GM12878 (cell line): Measurements from ENCODE around the gene OXER1. TPM values are rescaled to one million over a fixed set of nuclear protein-coding genes. Genes with fewer than 3 reads are reported as not detected.
A peak's percentile ranks its signal among the peaks of the same experiment; 100 is the strongest.

Source experiments
- CREB1 ChIP-seq: IDR thresholded peaks from 2 replicates; pipeline ENCODE4 v1.6.1; 2012; ENCODE audit warnings: low read depth, mild to moderate bottlenecking, inconsistent platforms
- ESRRA ChIP-seq: IDR thresholded peaks from 2 replicates; pipeline ENCODE4 v1.6.1; 2012; ENCODE audit warnings: mild to moderate bottlenecking, low read length, improper control_type of control experiment
- ETV6 ChIP-seq, 2 experiments: fragments of 450-650 bp in 1 of 2; IDR thresholded peaks in 1 of 2; conservative IDR thresholded peaks in 1 of 2; 2 replicates each; pipeline ENCODE4 v1.6.1; 2014; ENCODE audit warnings: antibody characterized with exemption in 1 of 2, borderline replicate concordance in 1 of 2, low read depth in 1 of 2, mild to moderate bottlenecking in 1 of 2, moderate library complexity in 1 of 2
- GABPA ChIP-seq: IDR thresholded peaks from 2 replicates; pipeline ENCODE4 v1.6.1; 2014; ENCODE audit warnings: antibody characterized with exemption, low read depth, mild to moderate bottlenecking, inconsistent platforms
- GATAD2B ChIP-seq: fragments of 450-650 bp; conservative IDR thresholded peaks from 2 replicates; pipeline ENCODE4 v1.6.1; 2017; ENCODE audit warnings: low read depth, mild to moderate bottlenecking, moderate library complexity
- HDAC6 ChIP-seq: fragments of 200-600 bp; sonication (generic); IDR thresholded peaks from one replicate; pipeline ENCODE4 v1.8.0; 2017; ENCODE audit warnings: antibody characterized with exemption; ENCODE audit not compliant: unreplicated experiment
- IKZF1 ChIP-seq: fragments of 450-650 bp; conservative IDR thresholded peaks from 2 replicates; pipeline ENCODE4 v1.6.1; 2017; ENCODE audit warnings: antibody characterized with exemption, mild to moderate bottlenecking
- IKZF2 ChIP-seq, 2 experiments: fragments of 450-650 bp; IDR thresholded peaks; 2 replicates each; pipeline ENCODE4 v1.6.1; 2017; ENCODE audit warnings: mild to moderate bottlenecking in 2 of 2, moderate library complexity in 2 of 2
- KLF5 ChIP-seq: fragments of 450-650 bp; IDR thresholded peaks from 2 replicates; pipeline ENCODE4 v1.6.1; 2014; ENCODE audit warnings: mild to moderate bottlenecking; ENCODE audit not compliant: partially characterized antibody
- PAX5 ChIP-seq: IDR thresholded peaks from 2 replicates; pipeline ENCODE4 v1.6.1; 2011; ENCODE audit warnings: low read depth, low read length, borderline replicate concordance
- POLR2AphosphoS2 ChIP-seq: IDR thresholded peaks from 2 replicates; pipeline ENCODE4 v1.6.1; 2011; ENCODE audit warnings: low read depth, mild to moderate bottlenecking, low read length, improper control_type of control experiment, moderate library complexity
- POLR2AphosphoS5 ChIP-seq: IDR thresholded peaks from 2 replicates; pipeline ENCODE4 v1.6.1; 2011; ENCODE audit warnings: mild to moderate bottlenecking, low read length, inconsistent platforms
- RAD21 ChIP-seq: IDR thresholded peaks from 2 replicates; pipeline ENCODE4 v1.6.1; 2011; ENCODE audit warnings: mild to moderate bottlenecking, low read depth, low read length, moderate library complexity; ENCODE audit not compliant: insufficient read depth
- SIN3A ChIP-seq: IDR thresholded peaks from 2 replicates; pipeline ENCODE4 v1.6.1; 2012; ENCODE audit warnings: low read depth, low read length, improper control_type of control experiment
- SP1 ChIP-seq: IDR thresholded peaks from one replicate; pipeline ENCODE4 v1.6.1; 2011; ENCODE audit warnings: low read depth, low read length
- SREBF2 ChIP-seq: IDR thresholded peaks from 2 replicates; pipeline ENCODE4 v1.6.1; 2012; ENCODE audit warnings: mild to moderate bottlenecking, low read length
- SRF ChIP-seq, 2 experiments: IDR thresholded peaks; 2 replicates each; pipeline ENCODE4 v1.6.1; 2011; ENCODE audit warnings: low read depth in 2 of 2, low read length in 2 of 2, mild to moderate bottlenecking in 1 of 2, moderate library complexity in 1 of 2
- STAT3 ChIP-seq: IDR thresholded peaks from 2 replicates; pipeline ENCODE4 v1.6.1; 2011; ENCODE audit warnings: low read depth, low read length, improper control_type of control experiment
- ZNF217 ChIP-seq: fragments of 450-650 bp; IDR thresholded peaks from 2 replicates; pipeline ENCODE4 v1.6.1; 2017; ENCODE audit warnings: antibody characterized with exemption, mild to moderate bottlenecking
- polyA plus RNA-seq, 11 experiments: library from polyadenylated mRNA; depleted of rRNA in 4 of 11; unstranded in 6 of 11; stranded (reverse) in 5 of 11; fragments of >200 nt; fragmentation: Nextera tagmentation in 4 of 11; fragmentation: Illumina TruSeq in 1 of 11; extraction: Ambion mirVana in 4 of 11; extraction: Trizol in 1 of 11; gene quantifications; 1 replicate in 1 of 11; 2 replicates in 10 of 11; pipeline versions ENCODE4 v1.2.1 to v1.2.3, GENCODE V29; 2011 to 2016; ENCODE audit warnings: inconsistent platforms in 2 of 11, missing spikeins in 2 of 11, low read depth in 1 of 11
- total RNA-seq, 4 experiments: library from RNA; depleted of rRNA in 3 of 4; stranded (reverse); fragments of >200 nt in 3 of 4; fragmentation: Illumina TruSeq in 1 of 4; extraction: Trizol in 1 of 4; gene quantifications; 2 replicates each; pipeline versions ENCODE4 v1.2.1 to v1.2.3, GENCODE V29; 2013 to 2021
- TF ChIP-seq, protein P1 (sequence below), 3 experiments: IDR thresholded peaks in 2 of 3; conservative IDR thresholded peaks in 1 of 3; 2 replicates each; pipeline ENCODE4 v1.5.1; 2011; ENCODE audit warnings: low read depth in 3 of 3, low read length in 3 of 3, mild to moderate bottlenecking in 3 of 3, control low read depth in 2 of 3, moderate library complexity in 2 of 3, inconsistent platforms in 1 of 3, mixed read lengths in 1 of 3; ENCODE audit not compliant: control insufficient read depth in 2 of 3, insufficient read depth in 1 of 3; ENCODE audit errors: extremely low read depth in 1 of 3
- TF ChIP-seq, protein P2 (sequence below): fragments of 450-650 bp; IDR thresholded peaks from 2 replicates; pipeline ENCODE4 v1.6.1; 2014; ENCODE audit warnings: mild to moderate bottlenecking
- TF ChIP-seq, protein P3 (sequence below): fragments of 450-650 bp; IDR thresholded peaks from 2 replicates; pipeline ENCODE4 v1.6.1; 2016; ENCODE audit warnings: mild to moderate bottlenecking, moderate library complexity, borderline replicate concordance
- TF ChIP-seq, protein P4 (sequence below): IDR thresholded peaks from 2 replicates; pipeline ENCODE4 v1.6.1; 2011; ENCODE audit warnings: low read depth, mild to moderate bottlenecking, low read length, moderate library complexity, borderline replicate concordance; ENCODE audit errors: extremely low read depth

OXER1 gene
- total and polyA plus RNA-seq, 10 of the 15 experiments (the other 5 are each of a cell fraction or from before 2014, with no cell fraction given) = 0.11 to 8.6 (median 3.3) TPM

DNA sequence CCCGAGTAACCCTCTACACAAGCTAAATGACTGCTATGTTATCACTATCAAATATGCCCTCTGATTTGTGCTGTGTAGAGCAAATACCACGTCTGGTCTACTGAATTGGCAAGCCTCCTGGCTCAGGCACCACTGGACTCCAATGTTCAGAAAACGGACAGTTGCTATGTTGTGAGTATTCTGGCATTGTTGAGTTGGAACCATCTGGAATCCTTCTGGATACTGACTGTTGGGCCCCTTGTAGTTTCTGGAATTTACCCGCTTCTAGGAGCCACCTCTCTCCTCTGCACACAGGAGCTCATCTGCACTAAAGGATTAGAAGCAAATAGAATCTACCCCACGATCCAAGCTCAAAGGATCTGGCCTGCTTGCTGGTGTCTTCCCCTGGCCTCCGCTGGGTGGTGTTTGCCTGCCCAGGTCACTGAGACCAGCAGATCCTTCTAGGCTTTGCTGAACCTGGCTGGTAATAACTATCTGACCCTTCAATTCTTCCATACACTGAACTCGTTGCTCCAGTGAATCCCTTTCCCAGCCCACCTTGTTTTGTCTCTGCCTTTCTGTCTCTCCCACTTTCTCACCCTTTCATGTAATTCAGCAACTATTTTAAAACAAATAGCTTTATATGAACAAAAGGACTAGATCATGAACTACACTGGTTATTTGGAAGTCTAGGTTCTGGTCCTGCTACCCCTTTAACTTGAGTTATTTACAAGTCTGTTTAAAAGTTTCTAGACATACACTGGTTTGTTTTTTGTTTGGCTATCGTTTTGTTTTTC is 30.5 kb upstream of the OXER1 start (continued):
- TF ChIP-seq, protein P1, sequence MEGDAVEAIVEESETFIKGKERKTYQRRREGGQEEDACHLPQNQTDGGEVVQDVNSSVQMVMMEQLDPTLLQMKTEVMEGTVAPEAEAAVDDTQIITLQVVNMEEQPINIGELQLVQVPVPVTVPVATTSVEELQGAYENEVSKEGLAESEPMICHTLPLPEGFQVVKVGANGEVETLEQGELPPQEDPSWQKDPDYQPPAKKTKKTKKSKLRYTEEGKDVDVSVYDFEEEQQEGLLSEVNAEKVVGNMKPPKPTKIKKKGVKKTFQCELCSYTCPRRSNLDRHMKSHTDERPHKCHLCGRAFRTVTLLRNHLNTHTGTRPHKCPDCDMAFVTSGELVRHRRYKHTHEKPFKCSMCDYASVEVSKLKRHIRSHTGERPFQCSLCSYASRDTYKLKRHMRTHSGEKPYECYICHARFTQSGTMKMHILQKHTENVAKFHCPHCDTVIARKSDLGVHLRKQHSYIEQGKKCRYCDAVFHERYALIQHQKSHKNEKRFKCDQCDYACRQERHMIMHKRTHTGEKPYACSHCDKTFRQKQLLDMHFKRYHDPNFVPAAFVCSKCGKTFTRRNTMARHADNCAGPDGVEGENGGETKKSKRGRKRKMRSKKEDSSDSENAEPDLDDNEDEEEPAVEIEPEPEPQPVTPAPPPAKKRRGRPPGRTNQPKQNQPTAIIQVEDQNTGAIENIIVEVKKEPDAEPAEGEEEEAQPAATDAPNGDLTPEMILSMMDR (IDR thresholded peaks at IDR 0.05 in 2 of 3, conservative IDR thresholded peaks at IDR 0.05 in 1 of 3; ENCODE audit: control insufficient read depth in 2 of 3, extremely low read depth in 1 of 3, insufficient read depth in 1 of 3, low read depth in 3 of 3, low read length in 3 of 3) = peak; percentile 68 to 84 (median 72)
- TF ChIP-seq, protein P2, sequence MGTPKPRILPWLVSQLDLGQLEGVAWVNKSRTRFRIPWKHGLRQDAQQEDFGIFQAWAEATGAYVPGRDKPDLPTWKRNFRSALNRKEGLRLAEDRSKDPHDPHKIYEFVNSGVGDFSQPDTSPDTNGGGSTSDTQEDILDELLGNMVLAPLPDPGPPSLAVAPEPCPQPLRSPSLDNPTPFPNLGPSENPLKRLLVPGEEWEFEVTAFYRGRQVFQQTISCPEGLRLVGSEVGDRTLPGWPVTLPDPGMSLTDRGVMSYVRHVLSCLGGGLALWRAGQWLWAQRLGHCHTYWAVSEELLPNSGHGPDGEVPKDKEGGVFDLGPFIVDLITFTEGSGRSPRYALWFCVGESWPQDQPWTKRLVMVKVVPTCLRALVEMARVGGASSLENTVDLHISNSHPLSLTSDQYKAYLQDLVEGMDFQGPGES = no peak
- no peak; the same call in 1 of the 2 replicates for TF ChIP-seq IKZF1
- peak; percentile 72 for TF ChIP-seq POLR2AphosphoS5
- peak; percentile 34 to 36; a peak in 2 of 4 replicates for TF ChIP-seq IKZF2 (IDR thresholded peaks at IDR 0.05)
- TF ChIP-seq GATAD2B = 0 out of 2 replicates have a peak, but pooled peaks have one; percentile 31
- TF ChIP-seq ZNF217 = no peak
- no peak for TF ChIP-seq SREBF2
- TF ChIP-seq, protein P3, sequence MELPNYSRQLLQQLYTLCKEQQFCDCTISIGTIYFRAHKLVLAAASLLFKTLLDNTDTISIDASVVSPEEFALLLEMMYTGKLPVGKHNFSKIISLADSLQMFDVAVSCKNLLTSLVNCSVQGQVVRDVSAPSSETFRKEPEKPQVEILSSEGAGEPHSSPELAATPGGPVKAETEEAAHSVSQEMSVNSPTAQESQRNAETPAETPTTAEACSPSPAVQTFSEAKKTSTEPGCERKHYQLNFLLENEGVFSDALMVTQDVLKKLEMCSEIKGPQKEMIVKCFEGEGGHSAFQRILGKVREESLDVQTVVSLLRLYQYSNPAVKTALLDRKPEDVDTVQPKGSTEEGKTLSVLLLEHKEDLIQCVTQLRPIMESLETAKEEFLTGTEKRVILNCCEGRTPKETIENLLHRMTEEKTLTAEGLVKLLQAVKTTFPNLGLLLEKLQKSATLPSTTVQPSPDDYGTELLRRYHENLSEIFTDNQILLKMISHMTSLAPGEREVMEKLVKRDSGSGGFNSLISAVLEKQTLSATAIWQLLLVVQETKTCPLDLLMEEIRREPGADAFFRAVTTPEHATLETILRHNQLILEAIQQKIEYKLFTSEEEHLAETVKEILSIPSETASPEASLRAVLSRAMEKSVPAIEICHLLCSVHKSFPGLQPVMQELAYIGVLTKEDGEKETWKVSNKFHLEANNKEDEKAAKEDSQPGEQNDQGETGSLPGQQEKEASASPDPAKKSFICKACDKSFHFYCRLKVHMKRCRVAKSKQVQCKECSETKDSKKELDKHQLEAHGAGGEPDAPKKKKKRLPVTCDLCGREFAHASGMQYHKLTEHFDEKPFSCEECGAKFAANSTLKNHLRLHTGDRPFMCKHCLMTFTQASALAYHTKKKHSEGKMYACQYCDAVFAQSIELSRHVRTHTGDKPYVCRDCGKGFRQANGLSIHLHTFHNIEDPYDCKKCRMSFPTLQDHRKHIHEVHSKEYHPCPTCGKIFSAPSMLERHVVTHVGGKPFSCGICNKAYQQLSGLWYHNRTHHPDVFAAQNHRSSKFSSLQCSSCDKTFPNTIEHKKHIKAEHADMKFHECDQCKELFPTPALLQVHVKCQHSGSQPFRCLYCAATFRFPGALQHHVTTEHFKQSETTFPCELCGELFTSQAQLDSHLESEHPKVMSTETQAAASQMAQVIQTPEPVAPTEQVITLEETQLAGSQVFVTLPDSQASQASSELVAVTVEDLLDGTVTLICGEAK = peak; percentile 23; the same call in 1 of the 2 replicates
- 0 out of 2 replicates have a peak, but pooled peaks have one; percentile 4 for TF ChIP-seq SIN3A
- TF ChIP-seq CREB1 = no peak
- no peak for TF ChIP-seq SRF (IDR thresholded peaks at IDR 0.05; ENCODE audit: low read depth in 2 of 2, low read length in 2 of 2)
- no peak for TF ChIP-seq POLR2AphosphoS2
- no peak for TF ChIP-seq HDAC6
- no peak for TF ChIP-seq SP1
- no peak for TF ChIP-seq KLF5
- TF ChIP-seq ETV6 (conservative IDR thresholded peaks at IDR 0.05 in 1 of 2, IDR thresholded peaks at IDR 0.05 in 1 of 2; ENCODE audit: borderline replicate concordance in 1 of 2, low read depth in 1 of 2) = no peak
- TF ChIP-seq, protein P4, sequence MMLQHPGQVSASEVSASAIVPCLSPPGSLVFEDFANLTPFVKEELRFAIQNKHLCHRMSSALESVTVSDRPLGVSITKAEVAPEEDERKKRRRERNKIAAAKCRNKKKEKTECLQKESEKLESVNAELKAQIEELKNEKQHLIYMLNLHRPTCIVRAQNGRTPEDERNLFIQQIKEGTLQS = no peak
- no peak for TF ChIP-seq PAX5
- TF ChIP-seq STAT3 = no peak
- TF ChIP-seq RAD21 = peak; percentile 50
- no peak for TF ChIP-seq GABPA
- TF ChIP-seq ESRRA = no peak
